HepG2 (cell line): ENCODE measurements around the gene KLHL40.

Experiments used
- BCLAF1 ChIP-seq: fragments of 450-650 bp; IDR thresholded peaks from 2 replicates; pipeline ENCODE4 v1.6.1; 2017; ENCODE audit warnings: mild to moderate bottlenecking
- CBX5 ChIP-seq: sonication (generic); formaldehyde crosslinking; IDR thresholded peaks from 2 replicates; pipeline ENCODE4 v1.4.0; 2020; ENCODE audit warnings: missing genetic modification reagents, borderline replicate concordance
- CTCF ChIP-seq: sonication (generic); formaldehyde crosslinking; IDR thresholded peaks from 2 replicates; pipeline ENCODE4 v1.5.0; 2020; ENCODE audit warnings: mild to moderate bottlenecking, missing genetic modification reagents, moderate library complexity
- ETV6 ChIP-seq: sonication (generic); formaldehyde crosslinking; conservative IDR thresholded peaks from 2 replicates; pipeline ENCODE4 v1.4.0; 2020; ENCODE audit warnings: missing genetic modification reagents
- KDM1A ChIP-seq: IDR thresholded peaks from 2 replicates; pipeline ENCODE4 v1.6.1; 2016; ENCODE audit warnings: missing compliant biosample characterization
- LRRFIP1 ChIP-seq: sonication (generic); formaldehyde crosslinking; conservative IDR thresholded peaks from 2 replicates; pipeline ENCODE4 v1.4.0; 2020; ENCODE audit warnings: missing genetic modification reagents
- MEIS2 ChIP-seq: sonication (generic); formaldehyde crosslinking; IDR thresholded peaks from 2 replicates; pipeline ENCODE4 v1.9.0; 2021; ENCODE audit warnings: mild to moderate bottlenecking, missing genetic modification reagents
- NFATC3 ChIP-seq: sonication (generic); formaldehyde crosslinking; IDR thresholded peaks from 2 replicates; pipeline ENCODE4 v1.5.1; 2020; ENCODE audit warnings: mild to moderate bottlenecking, missing genetic modification reagents
- POLR2A ChIP-seq, 2 experiments: IDR thresholded peaks; 2 replicates each; pipeline ENCODE4 v1.6.1; 2011; ENCODE audit warnings: low read depth in 2 of 2, low read length in 2 of 2, mild to moderate bottlenecking in 1 of 2, moderate library complexity in 1 of 2; ENCODE audit not compliant: insufficient read depth in 1 of 2
- RAD21 ChIP-seq: fragments of 450-650 bp; formaldehyde crosslinking; IDR thresholded peaks from 2 replicates; pipeline ENCODE4 v1.5.0; 2020; ENCODE audit warnings: mild to moderate bottlenecking
- SIN3A ChIP-seq: IDR thresholded peaks from 2 replicates; pipeline ENCODE4 v1.6.1; 2011; ENCODE audit warnings: low read depth, mild to moderate bottlenecking, control low read depth, low read length, borderline replicate concordance
- TF ChIP-seq, protein P1 (sequence below): sonication (generic); formaldehyde crosslinking; IDR thresholded peaks from 2 replicates; pipeline ENCODE4 v1.9.0; 2021; ENCODE audit warnings: missing genetic modification reagents, borderline replicate concordance
- TF ChIP-seq, protein P2 (sequence below): sonication (generic); formaldehyde crosslinking; IDR thresholded peaks from 2 replicates; pipeline ENCODE4 v1.9.0; 2022; ENCODE audit warnings: low read depth, missing genetic modification reagents

GRCh38 chr3:42690191-42690590 is 4.9 kb downstream of the KLHL40 start:
- TF ChIP-seq CBX5 (CRISPR knock-in tag) = no peak
- TF ChIP-seq KDM1A = no peak
- TF ChIP-seq MEIS2 = no peak
- TF ChIP-seq CTCF (CRISPR knock-in tag) = no peak
- no peak for TF ChIP-seq SIN3A
- TF ChIP-seq, protein P1, sequence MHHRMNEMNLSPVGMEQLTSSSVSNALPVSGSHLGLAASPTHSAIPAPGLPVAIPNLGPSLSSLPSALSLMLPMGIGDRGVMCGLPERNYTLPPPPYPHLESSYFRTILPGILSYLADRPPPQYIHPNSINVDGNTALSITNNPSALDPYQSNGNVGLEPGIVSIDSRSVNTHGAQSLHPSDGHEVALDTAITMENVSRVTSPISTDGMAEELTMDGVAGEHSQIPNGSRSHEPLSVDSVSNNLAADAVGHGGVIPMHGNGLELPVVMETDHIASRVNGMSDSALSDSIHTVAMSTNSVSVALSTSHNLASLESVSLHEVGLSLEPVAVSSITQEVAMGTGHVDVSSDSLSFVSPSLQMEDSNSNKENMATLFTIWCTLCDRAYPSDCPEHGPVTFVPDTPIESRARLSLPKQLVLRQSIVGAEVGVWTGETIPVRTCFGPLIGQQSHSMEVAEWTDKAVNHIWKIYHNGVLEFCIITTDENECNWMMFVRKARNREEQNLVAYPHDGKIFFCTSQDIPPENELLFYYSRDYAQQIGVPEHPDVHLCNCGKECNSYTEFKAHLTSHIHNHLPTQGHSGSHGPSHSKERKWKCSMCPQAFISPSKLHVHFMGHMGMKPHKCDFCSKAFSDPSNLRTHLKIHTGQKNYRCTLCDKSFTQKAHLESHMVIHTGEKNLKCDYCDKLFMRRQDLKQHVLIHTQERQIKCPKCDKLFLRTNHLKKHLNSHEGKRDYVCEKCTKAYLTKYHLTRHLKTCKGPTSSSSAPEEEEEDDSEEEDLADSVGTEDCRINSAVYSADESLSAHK = no peak
- no peak for TF ChIP-seq BCLAF1
- no peak for TF ChIP-seq LRRFIP1 (CRISPR knock-in tag)
- no peak for TF ChIP-seq ETV6 (CRISPR knock-in tag)
- no peak for TF ChIP-seq POLR2A (IDR thresholded peaks at IDR 0.05; ENCODE audit: insufficient read depth in 1 of 2, low read depth in 2 of 2, low read length in 2 of 2)
- TF ChIP-seq NFATC3 = no peak
- TF ChIP-seq RAD21 (CRISPR knock-in tag) = no peak
- TF ChIP-seq, protein P2, sequence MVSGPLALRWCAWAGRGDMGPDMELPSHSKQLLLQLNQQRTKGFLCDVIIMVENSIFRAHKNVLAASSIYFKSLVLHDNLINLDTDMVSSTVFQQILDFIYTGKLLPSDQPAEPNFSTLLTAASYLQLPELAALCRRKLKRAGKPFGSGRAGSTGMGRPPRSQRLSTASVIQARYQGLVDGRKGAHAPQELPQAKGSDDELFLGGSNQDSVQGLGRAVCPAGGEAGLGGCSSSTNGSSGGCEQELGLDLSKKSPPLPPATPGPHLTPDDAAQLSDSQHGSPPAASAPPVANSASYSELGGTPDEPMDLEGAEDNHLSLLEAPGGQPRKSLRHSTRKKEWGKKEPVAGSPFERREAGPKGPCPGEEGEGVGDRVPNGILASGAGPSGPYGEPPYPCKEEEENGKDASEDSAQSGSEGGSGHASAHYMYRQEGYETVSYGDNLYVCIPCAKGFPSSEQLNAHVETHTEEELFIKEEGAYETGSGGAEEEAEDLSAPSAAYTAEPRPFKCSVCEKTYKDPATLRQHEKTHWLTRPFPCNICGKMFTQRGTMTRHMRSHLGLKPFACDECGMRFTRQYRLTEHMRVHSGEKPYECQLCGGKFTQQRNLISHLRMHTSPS (CRISPR knock-in tag) = no peak
